AG10803 (cell line): Measurements from ENCODE around the gene ALDH1B1.

Source experiments
- DNase-seq: peaks from one replicate; pipeline ENCODE4 v3.0.0; 2010; ENCODE audit warnings: low read depth
- H3K4me3 ChIP-seq: 2 replicates; pipeline ENCODE4 v1.5.1; 2011; ENCODE audit warnings: mild to moderate bottlenecking, low read length, control low read depth
- CTCF ChIP-seq: conservative IDR thresholded peaks from 2 replicates; pipeline ENCODE4 v1.5.1; 2011; ENCODE audit warnings: mild to moderate bottlenecking, low read length, control low read depth, inconsistent platforms

Gene ALDH1B1

DNA sequence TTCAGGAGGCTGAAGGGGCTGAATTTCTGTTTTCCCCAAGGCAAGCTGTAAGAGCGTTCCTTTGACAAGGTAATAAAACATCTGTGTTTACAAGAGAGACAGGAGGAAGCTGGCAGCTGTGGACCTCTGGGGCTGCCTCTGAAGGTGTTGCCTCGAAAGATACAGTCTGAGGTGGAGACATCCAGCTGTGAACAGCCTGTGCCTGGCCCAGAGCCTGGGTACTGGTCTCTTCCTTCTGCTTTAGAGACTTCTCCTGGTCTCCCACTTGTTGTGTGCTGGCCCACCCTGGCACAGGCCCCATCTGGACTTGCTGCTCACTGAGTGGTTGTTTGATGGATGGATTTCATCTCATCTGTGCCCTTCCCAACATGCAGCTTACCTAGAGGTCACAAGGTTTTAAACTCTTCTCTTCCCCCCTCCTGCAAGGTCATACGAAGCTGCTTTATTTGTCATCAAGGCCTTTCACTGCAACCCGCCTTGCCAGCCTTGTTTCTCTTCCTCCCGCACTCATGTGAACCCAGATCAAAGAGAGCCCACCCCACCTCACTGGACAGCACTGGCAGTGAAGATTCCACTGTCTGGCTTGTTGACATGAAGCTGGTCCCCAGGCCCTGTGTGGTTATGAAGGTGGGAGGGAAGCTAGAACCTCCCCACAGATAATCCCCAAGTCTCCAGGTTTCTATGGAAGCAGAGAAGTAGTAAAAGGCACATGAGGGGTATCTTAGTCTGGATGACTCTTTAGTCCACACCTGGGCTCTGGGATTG lies 35.0 kb upstream of the ALDH1B1 start:
- TF ChIP-seq CTCF = no peak
- H3K4me3 ChIP-seq = no peak overlapping the region
- no peak for DNase-seq

GRCh38 chr9:38358390-38359296 lies 33.9 kb upstream of the ALDH1B1 start:
- peak; percentile 43 for DNase-seq
- H3K4me3 ChIP-seq = no peak overlapping the region
- TF ChIP-seq CTCF = no peak

DNA sequence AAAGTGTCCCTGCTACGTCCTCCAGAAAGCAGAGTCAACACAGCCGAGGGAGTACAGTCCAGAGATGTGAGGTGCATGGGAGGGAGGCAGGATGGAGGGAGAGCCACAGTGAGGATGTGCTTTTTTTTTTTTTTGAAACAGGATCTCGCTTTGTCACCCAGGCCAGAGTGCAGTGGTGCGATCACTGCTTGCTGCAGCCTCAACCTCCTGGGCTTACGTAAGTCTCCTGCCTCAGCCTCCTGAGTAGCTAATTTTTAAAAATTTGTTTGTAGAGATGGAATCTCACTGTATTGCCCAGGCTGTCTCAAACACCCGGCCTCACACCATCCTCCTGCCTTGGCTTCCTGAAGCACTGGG lies 33.2 kb upstream of the ALDH1B1 start:
- no peak for TF ChIP-seq CTCF
- no peak for DNase-seq
- no peak overlapping the region for H3K4me3 ChIP-seq

GRCh38 chr9:38359689-38360385 lies 32.7 kb upstream of the ALDH1B1 start:
- no peak overlapping the region for H3K4me3 ChIP-seq
- no peak for TF ChIP-seq CTCF
- peak; percentile 63 for DNase-seq

DNA sequence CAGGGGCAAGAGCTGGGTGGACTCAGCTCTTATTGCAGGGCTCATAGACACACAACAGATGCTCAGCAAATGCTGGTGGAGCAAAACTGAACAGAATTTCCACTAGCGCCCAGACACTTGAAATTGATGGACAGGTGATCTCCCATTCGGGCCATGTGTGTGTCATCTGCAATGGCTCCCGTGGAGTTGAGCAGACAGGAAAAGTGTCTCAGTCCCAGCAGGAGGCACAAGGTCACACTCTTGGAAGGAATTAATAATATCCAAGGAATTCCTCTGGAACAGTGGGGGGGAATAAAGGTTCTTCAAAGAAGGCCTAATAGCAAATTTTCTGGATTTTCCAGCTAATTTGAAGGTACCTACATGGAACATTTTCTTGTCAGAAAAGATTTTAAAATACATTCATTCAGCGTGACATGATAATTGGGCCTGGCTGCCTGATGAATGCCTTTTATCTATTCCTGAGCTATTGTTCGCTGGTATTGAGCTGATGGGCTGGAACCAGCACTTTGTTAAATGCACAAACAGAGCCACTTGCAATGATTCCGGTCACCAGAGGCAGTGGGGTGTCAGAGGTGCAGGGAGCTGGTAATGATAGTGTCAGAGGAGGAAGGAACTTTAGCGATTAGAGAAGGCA lies 31.5 kb upstream of the ALDH1B1 start:
- H3K4me3 ChIP-seq = no peak overlapping the region
- no peak for TF ChIP-seq CTCF
- no peak for DNase-seq

- TF ChIP-seq CTCF = no peak
- H3K4me3 ChIP-seq = no peak overlapping the region
- DNase-seq = peak; percentile 30
Measured at GRCh38 chr9:38361473-38361850, 31.0 kb upstream of the ALDH1B1 start.
